Duodenal mucosa (tissue), 2 donors: ENCODE results near the gene CAB39L.

ENCODE experiments used
- H3K27ac ChIP-seq: one replicate; pipeline ENCODE4 v1.7.0; 2013; ENCODE audit warnings: low read depth, low read length
- H3K27me3 ChIP-seq, 2 donors: one replicate each; pipeline ENCODE4 v1.7.0; 2013; ENCODE audit warnings: low read length in 2 of 2, control low read depth in 1 of 2; ENCODE audit not compliant: insufficient read depth in 2 of 2, control insufficient read depth in 1 of 2
- H3K36me3 ChIP-seq, 2 donors: one replicate each; pipeline ENCODE4 v1.7.0; 2013; ENCODE audit warnings: low read length in 2 of 2, control low read depth in 1 of 2; ENCODE audit not compliant: insufficient read depth in 2 of 2, control insufficient read depth in 1 of 2
- H3K4me1 ChIP-seq, 2 donors: one replicate each; pipeline ENCODE4 v1.7.0; 2013; ENCODE audit warnings: low read length in 2 of 2, control low read depth in 1 of 2; ENCODE audit not compliant: insufficient read depth in 2 of 2, control insufficient read depth in 1 of 2
- H3K4me3 ChIP-seq, 2 donors: one replicate each; pipeline ENCODE4 v1.7.0; 2013; ENCODE audit warnings: low read length in 2 of 2, low read depth in 1 of 2
- H3K9ac ChIP-seq, 2 donors: one replicate each; pipeline ENCODE4 v1.7.0; 2013; ENCODE audit warnings: low read length in 2 of 2, low read depth in 1 of 2
- H3K9me3 ChIP-seq, 2 donors: one replicate each; pipeline ENCODE4 v1.7.0; 2013; ENCODE audit warnings: low read length in 2 of 2, control low read depth in 1 of 2; ENCODE audit not compliant: control insufficient read depth in 1 of 2

CAB39L gene

GRCh38 chr13:49456156-49456555 is 12.3 kb upstream of the CAB39L start:
- Histone ChIP-seq H3K36me3 (peaks cover 0 to 3% of the 10 kb centered on the region in 2 donors), H3K4me3 (no peak overlapping the region), H3K9me3 (no peaks in the 10 kb centered on the region), H3K9ac (no peak overlapping the region), H3K27ac (no peak overlapping the region), H3K27me3 (no peaks in the 10 kb centered on the region), H3K4me1 (no peaks in the 10 kb centered on the region)

DNA sequence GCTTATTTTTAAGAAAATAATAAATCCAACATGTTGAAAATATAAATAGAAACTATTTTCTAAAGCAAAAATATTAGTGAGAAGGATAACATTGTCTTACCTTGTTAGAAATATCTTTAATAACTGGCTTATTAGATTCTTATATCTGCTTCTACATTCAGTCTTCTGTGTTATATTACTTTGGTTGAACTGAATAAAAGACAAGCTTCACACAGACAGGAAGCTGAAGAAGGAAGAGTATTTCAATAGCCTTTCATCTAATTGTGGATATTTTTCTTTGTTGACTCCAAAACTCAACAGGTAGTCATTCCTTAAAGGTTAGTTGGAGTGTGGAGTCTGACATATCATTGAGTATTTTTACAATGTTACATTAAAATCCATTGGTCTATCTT is 11.1 kb upstream of the CAB39L start:
- Histone ChIP-seq H3K9ac (no peak overlapping the region), H3K4me3 (no peak overlapping the region), H3K9me3 (no peaks in the 10 kb centered on the region), H3K27ac (no peak overlapping the region), H3K27me3 (no peaks in the 10 kb centered on the region), H3K36me3 (no peaks in the 10 kb centered on the region), H3K4me1 (no peaks in the 10 kb centered on the region)

- H3K27ac ChIP-seq: no peak overlapping the region
- H3K4me1 ChIP-seq: no peaks in the 10 kb centered on the region
- no peaks in the 10 kb centered on the region for H3K27me3 ChIP-seq
- no peak overlapping the region for H3K4me3 ChIP-seq
- no peak overlapping the region for H3K9ac ChIP-seq
- H3K9me3 ChIP-seq: no peaks in the 10 kb centered on the region
- no peaks in the 10 kb centered on the region for H3K36me3 ChIP-seq
Measured at GRCh38 chr13:49454388-49455006, 10.6 kb upstream of the CAB39L start.

GRCh38 chr13:49453465-49453864 is 9.6 kb upstream of the CAB39L start:
- Histone ChIP-seq H3K9me3 (no peaks in the 10 kb centered on the region), H3K36me3 (no peaks in the 10 kb centered on the region), H3K4me3 (no peak overlapping the region), H3K4me1 (no peaks in the 10 kb centered on the region), H3K9ac (no peak overlapping the region), H3K27ac (no peak overlapping the region), H3K27me3 (no peaks in the 10 kb centered on the region)

- H3K27ac ChIP-seq: no peak overlapping the region
- H3K4me1 ChIP-seq: no peaks in the 10 kb centered on the region
- no peak overlapping the region for H3K4me3 ChIP-seq
- no peak overlapping the region for H3K9ac ChIP-seq
- H3K27me3 ChIP-seq: no peaks in the 10 kb centered on the region
- H3K9me3 ChIP-seq: no peaks in the 10 kb centered on the region
- H3K36me3 ChIP-seq: no peaks in the 10 kb centered on the region
Measured at GRCh38 chr13:49452725-49453457, 9.0 kb upstream of the CAB39L start.

- H3K27me3 ChIP-seq: no peaks in the 10 kb centered on the region
- no peaks in the 10 kb centered on the region for H3K36me3 ChIP-seq
- H3K9ac ChIP-seq: no peak overlapping the region
- no peak overlapping the region for H3K27ac ChIP-seq
- no peak overlapping the region for H3K4me3 ChIP-seq
- no peaks in the 10 kb centered on the region for H3K9me3 ChIP-seq
- peaks cover 0 to 10% of the 10 kb centered on the region in 2 donors for H3K4me1 ChIP-seq
Measured at GRCh38 chr13:49450105-49450819, 6.4 kb upstream of the CAB39L start.

DNA sequence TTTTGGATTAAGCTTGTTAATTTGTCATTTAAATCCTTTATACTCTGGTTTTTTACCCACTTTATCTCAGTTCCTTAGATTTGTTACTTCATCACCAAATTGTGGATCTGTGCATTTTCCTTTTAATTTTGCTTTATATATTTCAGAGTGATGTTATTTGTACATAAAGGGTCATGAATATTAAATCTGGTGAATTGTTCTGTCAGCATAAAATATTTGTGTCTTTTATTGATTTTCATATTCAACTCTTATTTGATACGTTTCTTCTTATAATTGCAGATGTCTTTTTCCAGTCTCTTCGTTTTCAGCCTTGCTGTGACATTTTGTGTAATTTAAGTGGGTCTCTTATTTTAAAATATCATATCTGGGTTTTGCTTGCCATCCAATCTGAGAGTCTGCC is 4.9 kb upstream of the CAB39L start:
- H3K27ac ChIP-seq: no peak overlapping the region
- H3K4me3 ChIP-seq: no peak overlapping the region
- H3K4me1 ChIP-seq: peaks cover 0 to 14% of the 10 kb centered on the region in 2 donors
- H3K27me3 ChIP-seq: no peaks in the 10 kb centered on the region
- H3K36me3 ChIP-seq: no peaks in the 10 kb centered on the region
- no peaks in the 10 kb centered on the region for H3K9me3 ChIP-seq
- no peak overlapping the region for H3K9ac ChIP-seq

DNA sequence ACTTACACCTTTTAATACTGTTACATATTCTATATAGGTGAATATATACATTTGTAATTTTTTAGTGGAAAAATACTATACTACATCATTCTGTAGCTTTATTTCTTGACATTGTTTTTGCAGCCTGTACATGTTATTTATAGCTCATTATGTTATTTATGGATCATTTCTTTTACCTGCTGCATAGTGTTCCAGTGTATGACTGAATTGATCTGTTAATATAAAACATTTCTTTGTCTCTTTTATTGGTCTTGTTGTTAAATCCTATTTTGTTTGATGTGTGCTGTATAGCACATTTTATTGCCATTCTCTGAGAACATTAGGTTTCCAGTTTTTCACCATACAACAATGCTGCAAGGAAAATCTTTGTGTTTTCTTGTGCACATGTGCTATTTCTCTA is 2.6 kb upstream of the CAB39L start:
- no peak overlapping the region for H3K27ac ChIP-seq
- H3K27me3 ChIP-seq: no peaks in the 10 kb centered on the region
- no peak overlapping the region for H3K4me3 ChIP-seq
- H3K4me1 ChIP-seq: peaks cover 0 to 14% of the 10 kb centered on the region in 2 donors
- H3K9me3 ChIP-seq: no peaks in the 10 kb centered on the region
- H3K36me3 ChIP-seq: no peaks in the 10 kb centered on the region
- no peak overlapping the region for H3K9ac ChIP-seq

- Histone ChIP-seq H3K9ac (peak overlapping the region; percentile 70 to 81), H3K4me3 (peak overlapping the region; percentile 85 to 94), H3K27ac (peak overlapping the region; percentile 97), H3K4me1 (peaks cover 0 to 14% of the 10 kb centered on the region in 2 donors), H3K27me3 (no peaks in the 10 kb centered on the region), H3K9me3 (no peaks in the 10 kb centered on the region), H3K36me3 (no peaks in the 10 kb centered on the region)
Measured at GRCh38 chr13:49444524-49445395, 896 bp upstream of the CAB39L start.
